Lung (tissue), 12 donors: ENCODE results near the gene GAPDH. TPM values are rescaled to one million over a fixed set of nuclear protein-coding genes. Genes with fewer than 3 reads are reported as not detected.
"Not testable (repeated sequence)": the region's sequence is repeated elsewhere in the genome, so short reads cannot be mapped to it uniquely, and the experiment has no call there.

Source experiments
- ATAC-seq: fragments of 200-7000 bp; cut with Tn5 transposase; one replicate; pipeline ENCODE4 v1.9.1; 2020; ENCODE audit warnings: moderate number of reproducible peaks; ENCODE audit not compliant: insufficient read depth, low FRiP score
- DNase-seq, 3 donors: peaks; one replicate each; pipeline ENCODE4 v3.0.0-alpha.2; 2013 to 2017
- H3K27ac ChIP-seq, 2 donors: one replicate each; pipeline ENCODE4 v1.5.1; 2013; ENCODE audit warnings: mild to moderate bottlenecking in 2 of 2, moderate library complexity in 2 of 2, control low read depth in 1 of 2, inconsistent platforms in 1 of 2, low read depth in 1 of 2, low read length in 1 of 2
- H3K27me3 ChIP-seq, 3 donors: one replicate each; pipeline ENCODE4 v1.5.1; 2013; ENCODE audit warnings: low read length in 2 of 3; ENCODE audit not compliant: control insufficient read depth in 3 of 3, insufficient read depth in 3 of 3
- H3K36me3 ChIP-seq, 4 donors: one replicate each; pipeline ENCODE4 v1.5.1; 2013; ENCODE audit warnings: low read length in 4 of 4, mild to moderate bottlenecking in 1 of 4, moderate library complexity in 1 of 4; ENCODE audit not compliant: control insufficient read depth in 4 of 4, insufficient read depth in 4 of 4
- H3K4me1 ChIP-seq, 5 donors: one replicate each; pipeline ENCODE4 v1.5.1; 2013; ENCODE audit warnings: low read length in 5 of 5, mild to moderate bottlenecking in 2 of 5, moderate library complexity in 1 of 5; ENCODE audit not compliant: control insufficient read depth in 5 of 5, insufficient read depth in 5 of 5
- H3K4me3 ChIP-seq: one replicate; pipeline ENCODE4 v1.5.1; 2013; ENCODE audit warnings: mild to moderate bottlenecking, control low read depth, moderate library complexity
- H3K9ac ChIP-seq, 2 donors: one replicate each; pipeline ENCODE4 v1.5.1; 2013; ENCODE audit warnings: low read length in 2 of 2, control low read depth in 1 of 2; ENCODE audit not compliant: insufficient read depth in 1 of 2
- H3K9me3 ChIP-seq, 4 donors: one replicate each; pipeline ENCODE4 v1.5.1; 2013; ENCODE audit warnings: low read length in 3 of 4, mild to moderate bottlenecking in 1 of 4, moderate library complexity in 1 of 4; ENCODE audit not compliant: control insufficient read depth in 4 of 4, insufficient read depth in 3 of 4
- CTCF ChIP-seq: IDR thresholded peaks from 2 replicates; pipeline ENCODE4 v1.5.1; 2012; ENCODE audit warnings: mild to moderate bottlenecking; ENCODE audit errors: control extremely low read depth, extremely low read depth
- WGBS, 2 donors: extraction: QIAGEN DNeasy Blood & Tissue Kit; methylation state at CpG; one replicate each; pipeline ENCODE4 v1.1.7; 2013; 5-methylcytosine and 5-hydroxymethylcytosine counted together
- polyA plus RNA-seq, 2 donors: library from polyadenylated mRNA; stranded (reverse); fragments of 200-250 nt; gene quantifications; one replicate each; pipeline ENCODE4 v1.2.1, GENCODE V29; 2013
- total RNA-seq, 2 donors: library from RNA; depleted of rRNA in 1 of 2; stranded (reverse); fragments of >200 nt in 1 of 2; gene quantifications; one replicate each; pipeline ENCODE4 v1.2.1, GENCODE V29; 2014 to 2021
- donor health status: control.
- donor health status: control.
- donor health status: Bipolar disorder and iron deficiency.
- donor health status: healthy.
- donor health status: DM: yes; HTN: yes; CAD: no.

Gene GAPDH
- total and polyA plus RNA-seq, 4 donors: 843 to 3,540 (median 1,694) TPM

- H3K36me3 ChIP-seq: peaks cover 0 to 35% (median 20%) of the 10 kb centered on the region in 4 donors
- peak overlapping the region; percentile 97 to 98 for H3K27ac ChIP-seq
- no peaks in the 10 kb centered on the region for H3K27me3 ChIP-seq
- peaks cover 0 to 51% (median 29%) of the 10 kb centered on the region in 5 donors for H3K4me1 ChIP-seq
- ATAC-seq (no peak), DNase-seq (no peak)
- TF ChIP-seq CTCF: no peak
- peak overlapping the region in 1 of 2 donors; percentile 77 for H3K9ac ChIP-seq
- no peaks in the 10 kb centered on the region for H3K9me3 ChIP-seq
- H3K4me3 ChIP-seq: peak overlapping the region; percentile 91
- 60 to 66% methylated on average over 10 of the region's 10 CpGs for whole genome bisulfite sequencing, 2 donors
Observed at GRCh38 chr12:6535960-6536847, 1.9 kb downstream of the GAPDH start.

- H3K4me1 ChIP-seq: peaks cover 0 to 54% (median 27%) of the 10 kb centered on the region in 5 donors
- no peaks in the 10 kb centered on the region for H3K27me3 ChIP-seq
- H3K9me3 ChIP-seq: no peaks in the 10 kb centered on the region
- peaks cover 0 to 35% (median 19%) of the 10 kb centered on the region in 4 donors for H3K36me3 ChIP-seq
- TF ChIP-seq CTCF: no peak
- H3K4me3 ChIP-seq: no peak overlapping the region
- peak overlapping the region in 1 of 2 donors; percentile 70 for H3K27ac ChIP-seq
- 68 to 76% methylated on average over 19 of the region's 19 CpGs for WGBS, 2 donors
- no peak for ATAC-seq
- no peak overlapping the region for H3K9ac ChIP-seq
- no peak for DNase-seq
Observed at GRCh38 chr12:6536894-6537579, 2.7 kb downstream of the GAPDH start.

DNA sequence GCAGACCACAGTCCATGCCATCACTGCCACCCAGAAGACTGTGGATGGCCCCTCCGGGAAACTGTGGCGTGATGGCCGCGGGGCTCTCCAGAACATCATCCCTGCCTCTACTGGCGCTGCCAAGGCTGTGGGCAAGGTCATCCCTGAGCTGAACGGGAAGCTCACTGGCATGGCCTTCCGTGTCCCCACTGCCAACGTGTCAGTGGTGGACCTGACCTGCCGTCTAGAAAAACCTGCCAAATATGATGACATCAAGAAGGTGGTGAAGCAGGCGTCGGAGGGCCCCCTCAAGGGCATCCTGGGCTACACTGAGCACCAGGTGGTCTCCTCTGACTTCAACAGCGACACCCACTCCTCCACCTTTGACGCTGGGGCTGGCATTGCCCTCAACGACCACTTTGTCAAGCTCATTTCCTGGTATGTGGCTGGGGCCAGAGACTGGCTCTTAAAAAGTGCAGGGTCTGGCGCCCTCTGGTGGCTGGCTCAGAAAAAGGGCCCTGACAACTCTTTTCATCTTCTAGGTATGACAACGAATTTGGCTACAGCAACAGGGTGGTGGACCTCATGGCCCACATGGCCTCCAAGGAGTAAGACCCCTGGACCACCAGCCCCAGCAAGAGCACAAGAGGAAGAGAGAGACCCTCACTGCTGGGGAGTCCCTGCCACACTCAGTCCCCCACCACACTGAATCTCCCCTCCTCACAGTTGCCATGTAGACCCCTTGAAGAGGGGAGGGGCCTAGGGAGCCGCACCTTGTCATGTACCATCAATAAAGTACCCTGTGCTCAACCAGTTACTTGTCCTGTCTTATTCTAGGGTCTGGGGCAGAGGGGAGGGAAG is 3.5 kb downstream of the GAPDH start:
- ATAC-seq: not testable (repeated sequence)

More for the DNA sequence above, 3.5 kb downstream of the GAPDH start:
- WGBS, 2 donors: 30 to 35% methylated on average over 17 of the region's 17 CpGs
- Histone ChIP-seq H3K4me1 (peaks cover 0 to 47% (median 19%) of the 10 kb centered on the region in 5 donors), H3K27ac (peak overlapping the region in 1 of 2 donors; percentile 70), H3K36me3 (peaks cover 0 to 35% (median 19%) of the 10 kb centered on the region in 4 donors)
- not testable (repeated sequence) for H3K9ac ChIP-seq, H3K4me3 ChIP-seq, H3K27me3 ChIP-seq, H3K9me3 ChIP-seq
- peak; percentile 68 for TF ChIP-seq CTCF
- peak; percentile 80 to 85 (median 82) for DNase-seq
